Measurements from ENCODE around the gene PEX10.

PEX10 gene

DNA sequence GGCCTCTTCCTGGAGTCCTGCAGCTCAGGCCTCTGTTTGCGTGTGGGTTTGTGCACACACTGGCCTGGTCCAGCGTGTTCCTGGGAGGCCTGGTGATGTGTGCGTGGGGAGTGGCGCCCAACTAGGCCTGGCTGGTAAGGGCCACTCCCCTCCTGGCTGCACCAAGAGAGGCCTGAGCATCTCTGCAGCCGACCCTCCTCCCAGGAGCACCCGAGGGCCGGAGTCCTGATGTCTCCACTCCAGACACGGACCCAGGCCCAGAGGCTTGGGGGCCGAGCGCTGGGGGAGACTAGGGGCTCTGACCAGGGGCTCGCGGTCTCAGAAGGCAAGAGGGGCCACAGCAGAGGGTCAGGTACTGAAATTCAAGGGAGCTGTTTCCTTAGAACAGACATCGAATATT, 54.3 kb downstream of the PEX10 start:
- no peak for DNase-seq (ENCODE audit: low read depth)
- H3K4me3 ChIP-seq (ENCODE audit: low read depth, low read length): no peak overlapping the region

DNA sequence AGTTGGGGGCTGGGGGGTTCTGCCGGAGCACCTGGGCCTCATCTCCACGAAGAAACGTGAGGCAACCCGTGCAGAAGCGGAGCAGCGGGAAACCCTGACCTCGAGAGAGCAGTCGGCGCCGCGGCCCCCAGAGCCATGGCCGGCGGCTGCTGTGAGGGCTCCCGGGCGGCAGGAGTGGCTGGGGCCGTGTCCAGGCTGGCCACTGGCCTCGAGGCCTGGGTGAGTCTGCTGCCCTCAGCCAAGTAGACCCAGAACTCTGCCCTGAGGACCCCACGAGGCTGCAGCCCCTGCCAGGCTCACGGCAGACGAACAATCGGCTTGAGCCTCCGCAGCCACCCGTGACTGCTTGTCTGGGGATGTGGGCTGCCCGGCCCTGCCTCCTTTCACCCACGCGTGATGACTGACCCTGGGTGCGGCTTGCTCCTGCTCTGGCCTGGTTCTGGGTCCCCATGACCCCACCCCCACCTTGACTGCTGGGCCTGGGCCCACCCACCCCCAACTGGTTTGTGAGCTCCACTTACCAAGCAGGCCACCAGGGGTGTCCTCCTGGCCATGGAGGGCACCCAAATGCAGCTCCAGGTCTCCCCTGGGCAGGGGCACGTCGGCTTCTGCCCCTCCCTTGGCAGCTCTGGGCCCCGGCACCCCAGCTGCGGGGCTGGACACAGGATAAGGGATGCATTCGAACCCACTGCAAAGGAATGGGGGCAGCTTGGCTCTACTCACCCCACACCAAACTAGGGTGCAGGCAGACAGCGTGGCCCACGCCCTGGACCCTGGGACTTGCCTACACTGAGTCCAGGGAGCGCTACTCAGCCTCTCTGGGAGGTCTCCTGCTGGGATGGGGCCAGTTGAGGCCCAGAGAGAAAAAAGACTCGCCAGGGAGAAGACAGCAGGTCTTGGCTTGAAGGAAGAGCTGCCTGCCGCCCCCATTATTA, 55.2 kb downstream of the PEX10 start:
- DNase-seq (ENCODE audit: low read depth): no peak
- no peak overlapping the region for H3K4me3 ChIP-seq (ENCODE audit: low read depth, low read length)

DNA sequence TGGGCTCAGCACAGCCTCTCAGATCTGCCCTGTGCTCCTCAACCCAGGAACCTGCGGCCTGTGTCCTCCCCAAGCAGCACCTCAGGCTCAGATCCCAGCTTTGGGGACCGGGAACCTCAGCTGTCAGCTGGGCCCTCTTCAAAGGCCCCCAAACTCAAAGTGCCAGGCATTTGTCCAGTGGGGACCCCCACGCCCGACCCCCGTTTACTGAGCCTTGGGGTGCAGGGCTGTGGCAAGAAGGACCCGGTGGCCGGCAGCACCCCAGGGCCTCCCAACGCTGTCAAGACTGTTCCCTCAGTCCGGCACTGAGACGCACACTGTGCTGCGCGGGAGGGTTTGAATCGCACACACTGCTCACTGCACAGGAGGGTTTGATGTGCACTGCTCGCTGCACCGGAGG, 56.0 kb downstream of the PEX10 start:
- no peak for DNase-seq (ENCODE audit: low read depth)
- H3K4me3 ChIP-seq (ENCODE audit: low read depth, low read length): no peak overlapping the region

- no peak for DNase-seq (ENCODE audit: low read depth)
- no peak overlapping the region for H3K4me3 ChIP-seq (ENCODE audit: low read depth, low read length)
These were observed 56.7 kb downstream of the PEX10 start for GRCh38 chr1:2355373-2356261.

DNA sequence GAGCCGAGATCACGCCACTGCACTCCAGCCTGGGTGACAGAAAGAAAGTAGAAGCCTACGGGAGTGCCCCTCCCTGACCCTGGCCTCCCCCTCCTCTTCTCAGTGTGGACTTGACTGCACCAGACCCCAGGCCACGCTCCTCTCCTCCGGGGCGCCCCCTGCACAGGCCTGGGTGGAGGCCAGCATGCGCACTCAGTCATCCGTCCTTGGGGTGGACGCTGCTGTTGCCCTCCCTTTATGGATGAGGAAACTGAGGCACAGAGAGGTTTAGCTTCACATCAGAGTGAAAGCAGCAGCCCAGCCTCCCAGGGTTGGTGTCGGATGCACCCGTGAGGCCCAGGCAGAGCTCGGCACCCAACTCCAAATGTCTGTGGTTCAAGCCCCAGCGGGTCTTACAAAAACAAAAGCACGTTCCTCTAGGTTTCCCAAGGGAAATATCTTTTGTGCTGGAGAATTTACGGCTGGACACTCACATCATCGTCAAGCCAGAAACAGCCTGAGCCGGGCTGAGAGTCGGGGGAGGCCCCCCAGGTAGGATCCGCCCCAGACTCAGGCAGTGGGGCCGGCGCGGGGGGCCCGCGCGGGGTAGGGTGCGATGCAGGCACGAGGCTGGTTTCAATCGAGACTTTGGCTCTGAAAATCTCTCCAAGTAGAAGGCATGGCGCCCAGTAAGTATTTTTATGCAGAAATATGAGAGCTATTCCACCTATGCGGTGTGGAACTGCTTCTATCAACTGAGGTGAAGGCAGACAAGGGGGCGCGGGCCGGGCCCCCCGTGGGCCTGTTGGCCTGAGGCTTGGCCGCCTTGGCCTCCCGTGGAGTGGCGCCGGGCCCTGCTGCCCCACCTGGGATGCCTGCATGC, 57.6 kb downstream of the PEX10 start:
- no peak for DNase-seq (ENCODE audit: low read depth)

More for the DNA sequence above, 57.6 kb downstream of the PEX10 start:
- no peak overlapping the region for H3K4me3 ChIP-seq (ENCODE audit: low read depth, low read length)

Measured in skeletal muscle cell (primary cell).